Endothelial cell of umbilical vein (primary cell): Measurements from ENCODE around the gene SMC5.

Source experiments
- CTCF ChIP-seq, 2 donors: IDR thresholded peaks; 1 replicate in 1 of 2; 2 replicates in 1 of 2; pipeline ENCODE4 v1.5.1; 2011; ENCODE audit warnings: low read length in 2 of 2, mild to moderate bottlenecking in 2 of 2, moderate library complexity in 2 of 2, control low read depth in 1 of 2, inconsistent platforms in 1 of 2, low read depth in 1 of 2; ENCODE audit not compliant: insufficient read depth in 1 of 2; ENCODE audit errors: extremely low read depth in 1 of 2
- FOS ChIP-seq: IDR thresholded peaks from 2 replicates; pipeline ENCODE4 v1.6.1; 2011; ENCODE audit warnings: mild to moderate bottlenecking, low read length, moderate library complexity, borderline replicate concordance; ENCODE audit not compliant: insufficient read depth
- GATA2 ChIP-seq: IDR thresholded peaks from 2 replicates; pipeline ENCODE4 v1.7.0; 2011; ENCODE audit warnings: low read depth, mild to moderate bottlenecking, moderate library complexity, mixed read lengths, low read length; ENCODE audit not compliant: insufficient read length, insufficient read depth
- MYC ChIP-seq: IDR thresholded peaks from one replicate; pipeline ENCODE4 v1.6.1; 2011; ENCODE audit warnings: mild to moderate bottlenecking, low read depth, low read length
- POLR2A ChIP-seq: IDR thresholded peaks from 2 replicates; pipeline ENCODE4 v1.6.1; 2012; ENCODE audit warnings: low read depth, mild to moderate bottlenecking, control low read depth, low read length
- POLR2AphosphoS5 ChIP-seq: IDR thresholded peaks from 2 replicates; pipeline ENCODE4 v1.6.1; 2012; ENCODE audit warnings: low read depth, mild to moderate bottlenecking, control low read depth, low read length, moderate library complexity; ENCODE audit not compliant: insufficient read depth

- TF ChIP-seq CTCF (IDR thresholded peaks at IDR 0.05; ENCODE audit: extremely low read depth in 1 of 2, insufficient read depth in 1 of 2, low read depth in 1 of 2, low read length in 2 of 2): no peak
- TF ChIP-seq MYC: no peak
- TF ChIP-seq POLR2AphosphoS5: no peak
- no peak for TF ChIP-seq POLR2A
- no peak for TF ChIP-seq FOS
- no peak for TF ChIP-seq GATA2
Observed at GRCh38 chr9:70297141-70297540, 38.4 kb downstream of the SMC5 start.
